Stomach (tissue), 9 donors: Measurements from ENCODE around the gene FBXO47. TPM values are rescaled to one million over a fixed set of nuclear protein-coding genes. Genes with fewer than 3 reads are reported as not detected.
A peak's percentile ranks its signal among the peaks of the same experiment; 100 is the strongest.
"Not testable (repeated sequence)": the region's sequence is repeated elsewhere in the genome, so short reads cannot be mapped to it uniquely, and the experiment has no call there.

ENCODE experiments used
- DNase-seq, 2 donors: peaks; one replicate each; pipeline versions ENCODE4 v3.0.0 to v3.0.0-alpha.2; 2013 to 2019
- H3K27ac ChIP-seq, 5 donors: fragments of 200-600 bp in 4 of 5; sonication (generic) in 4 of 5; one replicate each; pipeline ENCODE4 v1.5.1; 2013 to 2019; ENCODE audit warnings: mild to moderate bottlenecking in 1 of 5, moderate library complexity in 1 of 5
- H3K27me3 ChIP-seq, 3 donors: fragments of 200-600 bp; sonication (generic); one replicate each; pipeline ENCODE4 v1.5.1; 2017 to 2019; ENCODE audit warnings: mixed run types in 1 of 3
- H3K36me3 ChIP-seq, 4 donors: fragments of 200-600 bp; sonication (generic); 1 replicate in 3 of 4; 2 replicates in 1 of 4; pipeline ENCODE4 v1.5.1; 2016 to 2019
- H3K4me1 ChIP-seq, 4 donors: fragments of 200-600 bp; sonication (generic); one replicate each; pipeline ENCODE4 v1.5.1; 2016 to 2019
- H3K4me3 ChIP-seq, 4 donors: fragments of 200-600 bp; sonication (generic) in 3 of 4; one replicate each; pipeline ENCODE4 v1.5.1; 2016 to 2019; ENCODE audit warnings: mild to moderate bottlenecking in 1 of 4
- H3K9me3 ChIP-seq, 4 donors: fragments of 200-600 bp; sonication (generic); one replicate each; pipeline ENCODE4 v1.5.1; 2016 to 2019
- EP300 ChIP-seq: sonication (generic); formaldehyde crosslinking; IDR thresholded peaks from one replicate; pipeline ENCODE4 v1.6.1; 2017; ENCODE audit warnings: antibody characterized with exemption
- POLR2A ChIP-seq, 4 donors: fragments of 450-650 bp; IDR thresholded peaks; one replicate each; pipeline ENCODE4 v1.6.1; 2016; ENCODE audit warnings: antibody characterized with exemption in 4 of 4, control low read depth in 2 of 4, mild to moderate bottlenecking in 1 of 4, moderate library complexity in 1 of 4
- POLR2AphosphoS5 ChIP-seq, 3 donors: sonication (generic); formaldehyde crosslinking; IDR thresholded peaks; one replicate each; pipeline ENCODE4 v1.6.1; 2016; ENCODE audit warnings: antibody characterized with exemption in 3 of 3
- WGBS, 5 donors: extraction: QIAGEN DNeasy Blood & Tissue Kit in 3 of 5; methylation state at CpG; one replicate each; pipeline versions ENCODE4 v1.1.5 to v1.1.7; 2013 to 2018; 5-methylcytosine and 5-hydroxymethylcytosine counted together
- intact Hi-C: fragments of 100-400 bp; cut with DNase I; formaldehyde crosslinking; loops from one replicate; pipeline ENCODE4 v1.15.1; 2023; ENCODE audit warnings: low total_unique reads
- polyA plus RNA-seq, 3 donors: library from polyadenylated mRNA; stranded (reverse); fragments of 200-250 nt; gene quantifications; one replicate each; pipeline ENCODE4 v1.2.3, GENCODE V29; 2013
- total RNA-seq, 5 donors: library from RNA; depleted of rRNA; stranded (reverse); fragments of >200 nt; gene quantifications; one replicate each; pipeline versions ENCODE4 v1.1.0 to v1.2.3, GENCODE V29; 2014 to 2016
- TF ChIP-seq, protein P1 (sequence below), 7 experiments: fragments of 450-650 bp in 4 of 7; fragments of 200-600 bp in 3 of 7; sonication (generic) in 3 of 7; IDR thresholded peaks; one replicate each; pipeline ENCODE4 v1.5.1; 2016 to 2019; ENCODE audit warnings: antibody characterized with exemption in 7 of 7, control low read depth in 2 of 7, mild to moderate bottlenecking in 1 of 7
- donor health status: healthy with polysubstance abuse.
- donor health status: Bipolar disorder and iron deficiency.
- donor health status: healthy.

Gene FBXO47
- total and polyA plus RNA-seq, 8 donors = not detected

DNA sequence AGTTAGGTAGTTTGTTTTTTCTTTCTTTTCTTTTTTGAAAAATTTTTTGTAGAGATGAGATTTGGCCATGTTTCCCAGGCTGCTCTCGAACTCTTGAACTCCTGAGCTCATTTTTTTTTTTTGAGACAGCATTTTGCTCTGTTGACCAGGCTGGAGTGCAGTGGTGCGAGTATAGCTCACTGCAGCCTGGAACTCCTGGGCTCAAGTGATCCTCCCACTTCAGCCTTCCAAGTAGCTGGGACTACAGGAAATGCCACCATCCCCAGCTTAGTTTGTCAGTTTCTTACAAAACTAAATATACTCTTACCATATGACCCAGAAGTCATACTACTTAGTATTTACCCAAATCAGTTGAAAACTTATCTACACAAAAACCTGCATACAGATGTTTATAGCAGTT lies 14.4 kb upstream of the FBXO47 start:
- WGBS, 5 donors = 46 to 69% (median 52%) methylated on average over 2 of the region's 2 CpGs
- Histone ChIP-seq H3K27me3 (no peaks in the 10 kb centered on the region), H3K4me3 (no peak overlapping the region), H3K4me1 (peaks cover 0 to 21% (median 4%) of the 10 kb centered on the region in 4 donors), H3K9me3 (no peaks in the 10 kb centered on the region), H3K27ac (peak overlapping the region in 3 of 5 donors; percentile 22 to 29 (median 29)), H3K36me3 (no peaks in the 10 kb centered on the region)
- TF ChIP-seq EP300 (no peak), POLR2AphosphoS5 (IDR thresholded peaks at IDR 0.05) (no peak), POLR2A (IDR thresholded peaks at IDR 0.05) (no peak)
- TF ChIP-seq, protein P1, sequence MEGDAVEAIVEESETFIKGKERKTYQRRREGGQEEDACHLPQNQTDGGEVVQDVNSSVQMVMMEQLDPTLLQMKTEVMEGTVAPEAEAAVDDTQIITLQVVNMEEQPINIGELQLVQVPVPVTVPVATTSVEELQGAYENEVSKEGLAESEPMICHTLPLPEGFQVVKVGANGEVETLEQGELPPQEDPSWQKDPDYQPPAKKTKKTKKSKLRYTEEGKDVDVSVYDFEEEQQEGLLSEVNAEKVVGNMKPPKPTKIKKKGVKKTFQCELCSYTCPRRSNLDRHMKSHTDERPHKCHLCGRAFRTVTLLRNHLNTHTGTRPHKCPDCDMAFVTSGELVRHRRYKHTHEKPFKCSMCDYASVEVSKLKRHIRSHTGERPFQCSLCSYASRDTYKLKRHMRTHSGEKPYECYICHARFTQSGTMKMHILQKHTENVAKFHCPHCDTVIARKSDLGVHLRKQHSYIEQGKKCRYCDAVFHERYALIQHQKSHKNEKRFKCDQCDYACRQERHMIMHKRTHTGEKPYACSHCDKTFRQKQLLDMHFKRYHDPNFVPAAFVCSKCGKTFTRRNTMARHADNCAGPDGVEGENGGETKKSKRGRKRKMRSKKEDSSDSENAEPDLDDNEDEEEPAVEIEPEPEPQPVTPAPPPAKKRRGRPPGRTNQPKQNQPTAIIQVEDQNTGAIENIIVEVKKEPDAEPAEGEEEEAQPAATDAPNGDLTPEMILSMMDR (IDR thresholded peaks at IDR 0.05) = no peak
- DNase-seq = no peak
- intact Hi-C loops = loop anchor here (5.0 kb wide), 1 partner anchor 171 kb away; the partner anchor contains the start of gene PLXDC1

GRCh38 chr17:38980490-38981217 lies 13.5 kb upstream of the FBXO47 start:
- peaks cover 0 to 21% (median 4%) of the 10 kb centered on the region in 4 donors for H3K4me1 ChIP-seq
- peak overlapping the region in 3 of 5 donors; percentile 22 to 29 (median 29) for H3K27ac ChIP-seq
- no peaks in the 10 kb centered on the region for H3K36me3 ChIP-seq
- no peak for DNase-seq
- WGBS, 5 donors = 32 to 68% (median 55%) methylated on average over 3 of the region's 3 CpGs
- TF ChIP-seq POLR2AphosphoS5 (IDR thresholded peaks at IDR 0.05) = no peak
- TF ChIP-seq POLR2A (IDR thresholded peaks at IDR 0.05) = no peak
- TF ChIP-seq, protein P1 (IDR thresholded peaks at IDR 0.05) = no peak
- TF ChIP-seq EP300 = no peak
- no peak overlapping the region for H3K4me3 ChIP-seq
- no peaks in the 10 kb centered on the region for H3K9me3 ChIP-seq
- intact Hi-C loops = loop anchor here (5.0 kb wide), 1 partner anchor 172 kb away; the partner anchor contains the start of gene PLXDC1
- no peaks in the 10 kb centered on the region for H3K27me3 ChIP-seq

GRCh38 chr17:38978180-38978579 lies 11.0 kb upstream of the FBXO47 start:
- intact Hi-C loops = no loop called here
- TF ChIP-seq, protein P1 (IDR thresholded peaks at IDR 0.05) = no peak
- TF ChIP-seq POLR2AphosphoS5 (IDR thresholded peaks at IDR 0.05) = no peak
- TF ChIP-seq POLR2A (IDR thresholded peaks at IDR 0.05) = no peak
- no peak for TF ChIP-seq EP300
- Histone ChIP-seq H3K4me1 (peaks cover 0 to 17% (median 4%) of the 10 kb centered on the region in 4 donors), H3K36me3 (no peaks in the 10 kb centered on the region), H3K27me3 (no peaks in the 10 kb centered on the region), H3K4me3 (no peak overlapping the region), H3K27ac (no peak overlapping the region), H3K9me3 (no peaks in the 10 kb centered on the region)
- DNase-seq = no peak
- 91 to 96% (median 92%) methylated on average over 4 of the region's 4 CpGs for WGBS, 5 donors

DNA sequence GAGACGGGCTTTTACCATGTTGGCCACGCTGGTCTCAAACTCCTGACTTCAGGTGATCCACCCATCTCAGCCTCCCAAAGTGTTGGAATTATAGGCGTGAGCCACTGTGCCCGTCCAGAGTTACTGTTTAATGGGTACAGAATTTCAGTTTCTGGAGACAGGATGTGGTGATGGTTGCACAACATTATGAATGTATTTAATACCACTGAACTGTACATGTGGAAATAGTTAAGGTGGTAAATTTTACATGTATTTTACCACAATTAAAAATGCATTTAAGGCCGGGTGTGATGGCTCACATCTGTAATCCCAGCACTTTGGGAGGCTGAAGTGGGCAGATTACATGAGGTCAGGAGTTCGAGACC lies 9.0 kb upstream of the FBXO47 start:
- intact Hi-C loops, DNase-seq, H3K27me3 ChIP-seq, H3K4me3 ChIP-seq, H3K36me3 ChIP-seq, H3K4me1 ChIP-seq, H3K9me3 ChIP-seq, H3K27ac ChIP-seq: not testable (repeated sequence)
- WGBS, 5 donors = 55 to 79% (median 65%) methylated on average over 6 of the region's 6 CpGs

- H3K27me3 ChIP-seq = no peaks in the 10 kb centered on the region
- H3K36me3 ChIP-seq = no peaks in the 10 kb centered on the region
- no peak for DNase-seq
- H3K4me1 ChIP-seq = peaks cover 0 to 7% (median 2%) of the 10 kb centered on the region in 4 donors
- TF ChIP-seq POLR2A (IDR thresholded peaks at IDR 0.05) (no peak), POLR2AphosphoS5 (IDR thresholded peaks at IDR 0.05) (no peak), EP300 (no peak)
- TF ChIP-seq, protein P1 (IDR thresholded peaks at IDR 0.05) = no peak
- 71 to 81% (median 76%) methylated on average over 5 of the region's 5 CpGs for WGBS, 5 donors
- no peaks in the 10 kb centered on the region for H3K9me3 ChIP-seq
- H3K4me3 ChIP-seq = no peak overlapping the region
- H3K27ac ChIP-seq = no peak overlapping the region
- intact Hi-C loops = no loop called here
Observed at GRCh38 chr17:38970804-38971203, 3.6 kb upstream of the FBXO47 start.
